Measurements from ENCODE around the gene ZNF384. TPM values are rescaled to one million over a fixed set of nuclear protein-coding genes. Genes with fewer than 3 reads are reported as not detected.

The ZNF384 gene
- total and polyA plus RNA-seq, 2 of the 8 experiments (the other 6 are each of a cell fraction or from before 2014, with no cell fraction given): 59.0 to 59.6 TPM

DNA sequence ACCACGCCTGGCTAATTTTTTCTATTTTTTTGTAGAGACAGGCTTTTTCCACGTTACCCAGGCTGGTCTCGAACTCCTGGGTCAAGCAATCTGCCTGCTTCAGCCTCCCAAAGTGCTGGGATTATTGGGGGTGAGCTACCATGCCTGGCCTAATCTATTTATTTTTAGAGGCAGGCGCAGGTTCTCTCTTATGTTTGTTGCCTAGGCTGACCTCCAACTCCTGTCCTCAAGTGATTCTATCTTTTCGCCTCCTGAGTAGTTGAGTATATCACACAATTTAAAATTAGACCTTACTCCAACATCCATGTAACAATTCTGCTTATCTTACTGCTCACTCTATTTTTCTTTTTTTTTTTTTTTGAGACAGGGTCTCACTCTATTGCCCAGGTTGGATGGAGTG lies 35.2 kb downstream of the ZNF384 start:
- H3K23me2 ChIP-seq (ENCODE audit: low read depth, low read length): no peaks in the 10 kb centered on the region
- H3K79me2 ChIP-seq (ENCODE audit: control insufficient read depth in 1 of 2, insufficient read depth in 2 of 2, low read length in 2 of 2): no peaks in the 10 kb centered on the region; a peak in 1 of 4 replicates
- TF ChIP-seq KDM4A (IDR thresholded peaks at IDR 0.05; ENCODE audit: low read depth, low read length, severe bottlenecking): no peak
- no peak for TF ChIP-seq CBX8 (IDR thresholded peaks at IDR 0.05; ENCODE audit: borderline replicate concordance, low read depth, low read length)
- no peak for TF ChIP-seq KDM1A (IDR thresholded peaks at IDR 0.05; ENCODE audit: borderline replicate concordance, low read length)
- no peak for TF ChIP-seq SAP30 (IDR thresholded peaks at IDR 0.05; ENCODE audit: insufficient read depth, insufficient replicate concordance, low read length)
- no peak for TF ChIP-seq POLR2A (IDR thresholded peaks at IDR 0.05; ENCODE audit: control extremely low read depth in 1 of 2, low read depth in 2 of 2, low read length in 2 of 2)
- no peak for TF ChIP-seq EP300 (IDR thresholded peaks at IDR 0.05; ENCODE audit: borderline replicate concordance in 1 of 2, low read depth in 2 of 2, low read length in 2 of 2)
- TF ChIP-seq POU5F1 (IDR thresholded peaks at IDR 0.05; ENCODE audit: low read depth, low read length): no peak
- DNase-seq (ENCODE audit: low read depth in 1 of 2, low spot score in 2 of 2) (no peak), FAIRE-seq (no peak)
- no peak overlapping the region for H4K8ac ChIP-seq (ENCODE audit: extremely low read depth, insufficient read depth, low read length)
- peaks cover 4 to 35% (median 21%) of the 10 kb centered on the region in 4 experiments; a peak in 6 of 8 replicates for H3K36me3 ChIP-seq (ENCODE audit: control insufficient read depth in 2 of 4, insufficient read depth in 4 of 4, low read length in 3 of 4)
- H2AK5ac ChIP-seq (ENCODE audit: low read depth, low read length): no peak overlapping the region
- H3K4me3 ChIP-seq (ENCODE audit: extremely low read depth in 1 of 4, insufficient read depth in 2 of 4, low read depth in 3 of 4, low read length in 4 of 4): no peak overlapping the region
- no peaks in the 10 kb centered on the region for H4K20me1 ChIP-seq (replicated peaks in 1 of 2; ENCODE audit: control insufficient read depth in 1 of 2, insufficient read depth in 2 of 2, low read length in 2 of 2)
- WGBS, 2 experiments (ENCODE audit: extremely low coverage in 1 of 2, insufficient coverage in 1 of 2, insufficient read length in 1 of 2, insufficient replicate concordance in 2 of 2, low coverage in 1 of 2, low lambda C conversion rate in 2 of 2, missing lambda C conversion rate in 1 of 2): 93% methylated on average over 5 of the region's 5 CpGs; no CpG with 5 or more reads in 1 of the 2 experiments
- no peak overlapping the region for H2BK12ac ChIP-seq (ENCODE audit: low read depth, low read length)
- H3K4me1 ChIP-seq (replicated peaks in 1 of 4; ENCODE audit: control insufficient read depth in 3 of 4, insufficient read depth in 4 of 4, low read length in 3 of 4): no peaks in the 10 kb centered on the region
- H3K14ac ChIP-seq (ENCODE audit: insufficient read length): no peak overlapping the region
- H4K91ac ChIP-seq (replicated peaks; ENCODE audit: insufficient read length, low read length): no peak overlapping the region
- H3K9ac ChIP-seq (replicated peaks in 1 of 4; ENCODE audit: extremely low read depth in 1 of 4, low read depth in 3 of 4, low read length in 3 of 4): no peak overlapping the region
- no peaks in the 10 kb centered on the region for H3K9me3 ChIP-seq (ENCODE audit: insufficient read depth in 2 of 2, low read depth in 1 of 2, low read length in 1 of 2)
- no peak overlapping the region for H2BK120ac ChIP-seq (replicated peaks; ENCODE audit: low read depth, low read length)
- H2BK5ac ChIP-seq (ENCODE audit: low read depth, low read length): no peak overlapping the region
- H3K4ac ChIP-seq (replicated peaks; ENCODE audit: insufficient read length, low read depth, low read length): no peak overlapping the region
- H3K79me1 ChIP-seq (ENCODE audit: low read depth, low read length): no peaks in the 10 kb centered on the region
- H3K56ac ChIP-seq (replicated peaks; ENCODE audit: insufficient read length, low read depth, low read length): no peak overlapping the region
- ChIA-PET CTCF (ENCODE audit: partially characterized antibody) (interaction anchor here (1.3 to 2.3 kb wide), 2 partner anchors 10 to 33 kb away, joined by 6 to 11 read pairs; no protein-coding TSS in a partner anchor), POLR2A (ENCODE audit: partially characterized antibody) (interaction anchor here (1.4 kb wide), 2 partner anchors 30 to 215 kb away, joined by 3 to 4 read pairs; no protein-coding TSS in a partner anchor)
- H2BK20ac ChIP-seq (ENCODE audit: low read length): no peak overlapping the region
- no peaks in the 10 kb centered on the region for H3K27me3 ChIP-seq (replicated peaks in 1 of 4; ENCODE audit: control insufficient read depth in 3 of 4, extremely low read depth in 1 of 4, insufficient read depth in 3 of 4, low read length in 3 of 4)
- no peak overlapping the region for H3K23ac ChIP-seq (ENCODE audit: insufficient read length)
- H2AFZ ChIP-seq (ENCODE audit: low read length): no peak overlapping the region
- no peak overlapping the region for H3K4me2 ChIP-seq (ENCODE audit: insufficient read depth in 1 of 2, low read depth in 2 of 2, low read length in 2 of 2)
- H3K18ac ChIP-seq (ENCODE audit: extremely low read depth, low read length): no peak overlapping the region
- no peak overlapping the region for H4K5ac ChIP-seq (ENCODE audit: insufficient read length, low read depth, low read length)
- H3K27ac ChIP-seq (ENCODE audit: low read depth, low read length): no peak overlapping the region
- H2BK15ac ChIP-seq (ENCODE audit: low read length): no peak overlapping the region

Measured in H1 (cell line).